ENCODE measurements around the gene BAZ1B.

DNA sequence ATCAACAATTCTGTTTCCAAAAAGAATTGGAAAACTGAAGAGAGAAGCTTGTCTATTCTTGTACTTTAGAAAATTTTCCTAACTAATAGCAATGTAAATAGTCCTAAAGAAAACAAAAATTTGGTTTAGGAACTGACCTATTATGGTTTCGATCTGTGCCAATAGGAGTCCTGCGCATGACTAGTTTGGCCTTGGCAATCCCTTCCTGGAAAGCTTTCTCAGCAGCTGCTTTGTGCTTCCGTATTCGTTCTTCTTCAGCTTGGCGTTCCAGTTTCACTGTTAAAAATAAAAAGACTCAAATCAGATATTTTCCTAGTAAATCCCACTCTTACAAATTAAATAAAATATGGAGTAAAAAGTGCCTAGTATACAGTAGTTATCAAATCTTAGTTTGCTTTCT, 51.9 kb downstream of the BAZ1B start:
- TF ChIP-seq, protein P1, sequence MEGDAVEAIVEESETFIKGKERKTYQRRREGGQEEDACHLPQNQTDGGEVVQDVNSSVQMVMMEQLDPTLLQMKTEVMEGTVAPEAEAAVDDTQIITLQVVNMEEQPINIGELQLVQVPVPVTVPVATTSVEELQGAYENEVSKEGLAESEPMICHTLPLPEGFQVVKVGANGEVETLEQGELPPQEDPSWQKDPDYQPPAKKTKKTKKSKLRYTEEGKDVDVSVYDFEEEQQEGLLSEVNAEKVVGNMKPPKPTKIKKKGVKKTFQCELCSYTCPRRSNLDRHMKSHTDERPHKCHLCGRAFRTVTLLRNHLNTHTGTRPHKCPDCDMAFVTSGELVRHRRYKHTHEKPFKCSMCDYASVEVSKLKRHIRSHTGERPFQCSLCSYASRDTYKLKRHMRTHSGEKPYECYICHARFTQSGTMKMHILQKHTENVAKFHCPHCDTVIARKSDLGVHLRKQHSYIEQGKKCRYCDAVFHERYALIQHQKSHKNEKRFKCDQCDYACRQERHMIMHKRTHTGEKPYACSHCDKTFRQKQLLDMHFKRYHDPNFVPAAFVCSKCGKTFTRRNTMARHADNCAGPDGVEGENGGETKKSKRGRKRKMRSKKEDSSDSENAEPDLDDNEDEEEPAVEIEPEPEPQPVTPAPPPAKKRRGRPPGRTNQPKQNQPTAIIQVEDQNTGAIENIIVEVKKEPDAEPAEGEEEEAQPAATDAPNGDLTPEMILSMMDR (conservative IDR thresholded peaks at IDR 0.05; ENCODE audit: low read depth, low read length), result no peak
- TF ChIP-seq EZH2 (IDR thresholded peaks at IDR 0.05; ENCODE audit: borderline replicate concordance, low read depth, low read length, poor library complexity, severe bottlenecking), result no peak

Measured in A673 (cell line).